ENCODE measurements around the gene ACTRT2.

The ACTRT2 gene

GRCh38 chr1:3070309-3070643, 49.0 kb downstream of the ACTRT2 start:
- DNase-seq = no peak

GRCh38 chr1:3070644-3071564, 49.6 kb downstream of the ACTRT2 start:
- peak; percentile 54 for DNase-seq

- no peak for DNase-seq
These were observed 50.5 kb downstream of the ACTRT2 start for GRCh38 chr1:3071565-3072390.

All from right forelimb (tissue), 1 donor.